GM23338 (cell line): Measurements from ENCODE around the gene TEPSIN. TPM values are rescaled to one million over a fixed set of nuclear protein-coding genes. Genes with fewer than 3 reads are reported as not detected.

Experiments
- ATAC-seq: fragments of 200-7000 bp; cut with Tn5 transposase; 3 replicates; pipeline ENCODE4 v1.9.1; 2020
- DNase-seq: peaks from one replicate; pipeline ENCODE4 v3.0.0-alpha.2; 2015; ENCODE audit warnings: low spot score
- H2AFZ ChIP-seq: fragments of 200-600 bp; sonication (generic); 2 replicates; pipeline ENCODE4 v1.8.0; 2016; ENCODE audit warnings: antibody characterized with exemption, mild to moderate bottlenecking, moderate library complexity
- H3F3A ChIP-seq: fragments of 200-600 bp; sonication (generic); replicated peaks from 2 replicates; pipeline ENCODE4 v1.8.0; 2017; ENCODE audit warnings: antibody characterized with exemption, mixed run types, low read depth
- H3K27ac ChIP-seq: fragments of 200-600 bp; sonication (generic); 2 replicates; pipeline ENCODE4 v1.6.1; 2016; ENCODE audit warnings: low read depth
- H3K27me3 ChIP-seq: fragments of 200-600 bp; sonication (generic); 2 replicates; pipeline ENCODE4 v1.8.0; 2016; ENCODE audit warnings: mild to moderate bottlenecking, mixed run types, moderate library complexity; ENCODE audit not compliant: insufficient read depth
- H3K36me3 ChIP-seq: fragments of 200-600 bp; sonication (generic); 2 replicates; pipeline ENCODE4 v1.8.0; 2016; ENCODE audit warnings: mild to moderate bottlenecking; ENCODE audit not compliant: insufficient read depth
- H3K4me1 ChIP-seq: fragments of 200-600 bp; sonication (generic); 2 replicates; pipeline ENCODE4 v1.8.0; 2016; ENCODE audit warnings: mild to moderate bottlenecking, moderate library complexity; ENCODE audit not compliant: insufficient read depth
- H3K4me2 ChIP-seq: fragments of 200-600 bp; sonication (generic); 2 replicates; pipeline ENCODE4 v1.7.1; 2017; ENCODE audit warnings: mixed run types
- H3K4me3 ChIP-seq: fragments of 200-600 bp; sonication (generic); 2 replicates; pipeline ENCODE4 v1.6.1; 2016; ENCODE audit warnings: mixed run types
- H3K79me2 ChIP-seq: fragments of 200-600 bp; sonication (generic); replicated peaks from 2 replicates; pipeline ENCODE4 v1.8.0; 2017; ENCODE audit warnings: mild to moderate bottlenecking; ENCODE audit not compliant: insufficient read depth
- H3K9me2 ChIP-seq: fragments of 200-600 bp; sonication (generic); 2 replicates; pipeline ENCODE4 v1.8.0; 2017; ENCODE audit not compliant: insufficient read depth
- H4K20me1 ChIP-seq: fragments of 200-600 bp; sonication (generic); replicated peaks from 2 replicates; pipeline ENCODE4 v1.8.0; 2017; ENCODE audit warnings: mild to moderate bottlenecking; ENCODE audit not compliant: insufficient read depth
- H3K27ac Mint-ChIP-seq: 2 replicates; pipeline ENCODE4 v1.8.0; 2020; ENCODE audit warnings: inconsistent platforms, mild to moderate bottlenecking, moderate library complexity, mixed read lengths
- H3K27me3 Mint-ChIP-seq: 3 replicates; pipeline ENCODE4 v1.8.0; 2022; ENCODE audit warnings: low read depth, mild to moderate bottlenecking, moderate library complexity, mixed read lengths, inconsistent platforms; ENCODE audit not compliant: insufficient read depth, poor library complexity
- H3K36me3 Mint-ChIP-seq: 3 replicates; pipeline ENCODE4 v1.8.0; 2021; ENCODE audit warnings: low read depth, mild to moderate bottlenecking, inconsistent platforms, moderate library complexity, mixed read lengths
- H3K4me1 Mint-ChIP-seq: 3 replicates; pipeline ENCODE4 v1.8.0; 2020; ENCODE audit warnings: mild to moderate bottlenecking, inconsistent platforms, mixed read lengths
- H3K4me3 Mint-ChIP-seq: 3 replicates; pipeline ENCODE4 v1.8.0; 2021; ENCODE audit warnings: moderate library complexity, mild to moderate bottlenecking, inconsistent platforms, mixed read lengths
- H3K9me3 Mint-ChIP-seq: 3 replicates; pipeline ENCODE4 v1.8.0; 2020; ENCODE audit warnings: moderate library complexity, mild to moderate bottlenecking, inconsistent platforms, mixed read lengths
- CREB1 ChIP-seq: fragments of 250-450 bp; sonication (Bioruptor Pico); IDR thresholded peaks from 2 replicates; pipeline ENCODE4 v1.5.0; 2020; ENCODE audit warnings: low read depth, mild to moderate bottlenecking, moderate library complexity
- CTCF ChIP-seq, 2 experiments: fragments of 200-600 bp in 1 of 2; sonication (generic) in 1 of 2; conservative IDR thresholded peaks; 2 replicates each; pipeline versions ENCODE4 v1.5.1 to v1.6.1; 2016 to 2017; ENCODE audit warnings: antibody characterized with exemption in 2 of 2, low read depth in 2 of 2, mild to moderate bottlenecking in 2 of 2, moderate library complexity in 1 of 2
- ETS1 ChIP-seq: IDR thresholded peaks from 2 replicates; pipeline ENCODE4 v1.6.1; 2016; ENCODE audit warnings: antibody characterized with exemption
- EZH2 ChIP-seq: fragments of 200-600 bp; sonication (generic); IDR thresholded peaks from one replicate; pipeline ENCODE4 v1.8.0; 2017; ENCODE audit warnings: antibody characterized with exemption, mild to moderate bottlenecking, low read depth; ENCODE audit not compliant: unreplicated experiment
- EZH2phosphoT487 ChIP-seq: fragments of 200-600 bp; sonication (generic); IDR thresholded peaks from one replicate; pipeline ENCODE4 v1.8.1; 2018; ENCODE audit warnings: antibody characterized with exemption; ENCODE audit not compliant: unreplicated experiment
- JUNB ChIP-seq: IDR thresholded peaks from one replicate; pipeline ENCODE4 v1.6.1; 2016; ENCODE audit warnings: antibody characterized with exemption; ENCODE audit not compliant: unreplicated experiment
- NANOG ChIP-seq: IDR thresholded peaks from 2 replicates; pipeline ENCODE4 v1.6.1; 2016; ENCODE audit warnings: antibody characterized with exemption, borderline replicate concordance
- POLR2AphosphoS5 ChIP-seq: IDR thresholded peaks from 2 replicates; pipeline ENCODE4 v1.6.1; 2016; ENCODE audit warnings: antibody characterized with exemption, low read depth
- REST ChIP-seq: IDR thresholded peaks from one replicate; pipeline ENCODE4 v1.6.1; 2018; ENCODE audit warnings: antibody characterized with exemption; ENCODE audit not compliant: unreplicated experiment
- STAT1 ChIP-seq: IDR thresholded peaks from one replicate; pipeline ENCODE4 v1.6.1; 2016; ENCODE audit warnings: antibody characterized with exemption; ENCODE audit not compliant: unreplicated experiment
- ZNF114 ChIP-seq: fragments of 250-450 bp; sonication (Bioruptor Pico); IDR thresholded peaks from 2 replicates; pipeline ENCODE4 v1.5.0; 2020; ENCODE audit warnings: mild to moderate bottlenecking, moderate library complexity
- ZNF331 ChIP-seq: fragments of 250-450 bp; sonication (Bioruptor Pico); IDR thresholded peaks from 2 replicates; pipeline ENCODE4 v1.5.0; 2020; ENCODE audit warnings: low read depth, mild to moderate bottlenecking, moderate library complexity
- ZNF462 ChIP-seq: fragments of 250-450 bp; sonication (Bioruptor Pico); IDR thresholded peaks from 2 replicates; pipeline ENCODE4 v1.5.0; 2020; ENCODE audit warnings: mild to moderate bottlenecking, moderate library complexity
- polyA plus RNA-seq: library from polyadenylated mRNA; unstranded; fragments of >200 nt; fragmentation: Nextera tagmentation; extraction: Ambion mirVana; gene quantifications from 2 replicates; pipeline ENCODE4 v1.2.1, GENCODE V29; 2016
- total RNA-seq: library from RNA; depleted of rRNA; stranded (reverse); fragments of >200 nt; shearing (Covaris generic); gene quantifications from 2 replicates; pipeline ENCODE4 v1.2.3, GENCODE V29; 2014

Gene TEPSIN
- total and polyA plus RNA-seq, 2 experiments from 2014 or later, result 4.4 to 25.3 TPM

- TF ChIP-seq POLR2AphosphoS5, result no peak
Measured at GRCh38 chr17:81260171-81260570, 21.3 kb upstream of the TEPSIN start (continued).

- Histone ChIP-seq H3K36me3 (no peaks in the 10 kb centered on the region), H3K27me3 (no peaks in the 10 kb centered on the region), H4K20me1 (no peaks in the 10 kb centered on the region; the same call in 1 of the 2 replicates), H3F3A (peaks cover 1% of the 10 kb centered on the region; the same call in 1 of the 2 replicates), H3K4me3 (no peak overlapping the region), H2AFZ (no peak overlapping the region), H3K4me1 (peaks cover 3% of the 10 kb centered on the region; the same call in 1 of the 2 replicates), H3K4me2 (no peak overlapping the region), H3K27ac (no peak overlapping the region), H3K9me2 (no peaks in the 10 kb centered on the region), H3K79me2 (no peaks in the 10 kb centered on the region)
- Mint-ChIP-seq H3K4me1 (peaks cover 6% of the 10 kb centered on the region), H3K4me3 (no peak overlapping the region), H3K9me3 (no peaks in the 10 kb centered on the region), H3K36me3 (no peaks in the 10 kb centered on the region), H3K27ac (no peak overlapping the region), H3K27me3 (peaks cover 8% of the 10 kb centered on the region)
- TF ChIP-seq STAT1 (no peak), CTCF (conservative IDR thresholded peaks at IDR 0.05; ENCODE audit: low read depth in 2 of 2) (no peak), ZNF462 (CRISPR knock-in tag) (no peak), POLR2AphosphoS5 (no peak), CREB1 (CRISPR knock-in tag) (no peak), ETS1 (no peak), REST (no peak), NANOG (no peak), JUNB (no peak), ZNF114 (no peak), ZNF331 (CRISPR knock-in tag) (no peak), EZH2 (no peak), EZH2phosphoT487 (no peak)
- DNase-seq (no peak), ATAC-seq (no peak)
Measured at GRCh38 chr17:81259058-81259605, 20.3 kb upstream of the TEPSIN start.
